GM18868 (cell line): Measurements from ENCODE around the gene MTCL1.

ENCODE experiments used
- ATAC-seq: cut with Tn5 transposase; IDR thresholded peaks from one replicate; pipeline ENCODE4 v1.9.1; 2021; ENCODE audit warnings: mild to moderate bottlenecking, moderate library complexity; ENCODE audit not compliant: unreplicated experiment

MTCL1 gene

DNA sequence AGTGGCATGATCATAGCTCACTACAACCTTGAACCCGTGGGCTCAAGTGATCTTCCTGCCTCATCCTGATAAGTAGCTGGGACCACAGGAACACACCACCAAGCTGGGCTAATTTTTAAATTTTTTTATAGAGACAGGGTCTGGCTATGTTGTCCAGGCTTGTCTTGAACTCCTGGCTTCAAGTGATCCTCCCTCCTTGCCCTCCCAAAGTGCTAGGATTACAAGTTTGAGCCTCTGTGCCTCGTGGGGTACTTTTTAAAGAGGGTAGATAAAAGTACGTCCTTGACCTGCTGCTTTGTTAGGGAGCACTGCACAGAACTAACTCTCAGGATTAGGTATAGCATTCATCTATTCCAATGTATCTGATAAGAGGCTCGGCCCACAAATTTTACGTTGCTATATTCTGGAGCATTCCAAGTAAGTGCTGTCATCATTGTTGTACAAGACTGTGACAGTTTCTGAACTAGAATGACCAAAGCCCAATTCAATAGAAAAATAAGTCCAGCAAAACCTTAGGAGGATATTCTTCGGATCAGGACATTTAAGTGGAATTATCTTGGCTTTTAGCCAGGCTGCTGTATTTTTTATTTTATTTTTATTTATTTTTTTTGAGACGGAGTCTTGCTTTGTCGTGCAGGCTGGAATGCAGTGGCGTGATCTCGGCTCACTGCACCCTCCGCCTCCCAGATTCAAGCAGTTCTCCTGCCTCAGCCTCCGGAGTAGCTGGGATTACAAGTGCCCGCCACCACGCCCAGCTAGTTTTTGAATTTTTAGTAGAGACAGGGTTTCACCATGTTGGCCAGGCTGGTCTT is 4.1 kb downstream of the MTCL1 start:
- ATAC-seq = no peak

DNA sequence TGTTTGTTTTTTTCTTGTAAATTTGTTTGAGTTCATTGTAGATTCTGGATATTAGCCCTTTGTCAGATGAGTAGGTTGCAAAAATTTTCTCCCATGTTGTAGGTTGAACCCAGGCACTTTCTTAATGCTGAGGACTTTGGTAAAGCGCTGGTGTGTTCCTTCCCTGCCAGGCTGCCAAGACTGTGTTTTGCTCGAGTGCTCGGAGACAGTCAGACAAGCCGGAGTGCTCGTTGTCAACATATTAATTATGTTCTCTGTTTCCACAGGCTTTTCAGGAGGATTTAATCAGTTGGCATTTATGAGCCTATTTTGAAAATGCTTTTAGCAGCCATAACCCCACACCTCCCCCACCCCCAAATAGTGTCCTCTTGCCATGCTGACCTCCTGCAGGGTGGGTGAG is 6.4 kb downstream of the MTCL1 start:
- no peak for ATAC-seq

- ATAC-seq = no peak
Observed at GRCh38 chr18:8713691-8714090, 8.3 kb downstream of the MTCL1 start.

DNA sequence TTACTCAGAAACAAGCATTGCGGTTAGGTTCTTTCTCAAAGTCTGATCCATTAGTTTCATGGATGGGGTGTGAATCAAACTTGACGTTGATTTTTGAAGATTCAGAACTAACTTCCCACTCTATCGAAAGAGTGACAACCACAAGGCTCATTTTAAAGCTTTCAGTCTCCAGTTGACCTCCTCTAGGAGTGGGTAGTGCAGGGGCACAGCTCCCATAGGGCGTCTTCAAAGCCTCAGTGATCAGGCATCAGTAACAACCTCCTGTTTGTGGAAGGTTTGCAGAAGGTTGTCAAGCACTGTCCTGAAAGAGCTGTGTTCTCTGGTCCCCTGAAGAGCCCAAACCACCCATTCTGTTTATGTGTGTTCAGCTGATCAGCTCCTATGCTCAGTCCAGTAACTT is 10.2 kb downstream of the MTCL1 start:
- ATAC-seq = no peak

- ATAC-seq = no peak
Observed at GRCh38 chr18:8717011-8717770, 11.8 kb downstream of the MTCL1 start.

GRCh38 chr18:8718401-8718913 is 13.1 kb downstream of the MTCL1 start:
- no peak for ATAC-seq

- no peak for ATAC-seq
Observed at GRCh38 chr18:8719192-8719591, 13.8 kb downstream of the MTCL1 start.

DNA sequence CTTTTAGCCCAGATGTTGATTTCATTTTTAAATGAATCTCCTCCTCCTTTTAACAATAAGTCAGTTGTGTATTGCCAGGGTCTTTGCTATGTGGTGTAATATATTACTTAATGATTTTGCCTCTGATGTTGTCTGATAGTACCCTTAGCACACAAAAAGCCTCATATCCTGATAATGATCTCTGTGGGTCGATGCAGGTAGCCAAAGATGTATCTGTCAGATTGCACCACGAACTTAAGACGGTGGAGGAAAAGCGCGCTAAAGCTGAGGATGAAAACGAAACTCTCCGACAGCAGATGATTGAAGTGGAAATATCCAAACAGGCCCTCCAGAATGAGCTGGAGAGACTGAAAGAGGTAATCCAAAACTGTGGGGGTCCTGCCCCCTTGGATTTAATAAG is 14.8 kb downstream of the MTCL1 start:
- no peak for ATAC-seq

- ATAC-seq = no peak
Observed at GRCh38 chr18:8721094-8721669, 15.8 kb downstream of the MTCL1 start.

- ATAC-seq = no peak
Observed at GRCh38 chr18:8721716-8722115, 16.4 kb downstream of the MTCL1 start.

DNA sequence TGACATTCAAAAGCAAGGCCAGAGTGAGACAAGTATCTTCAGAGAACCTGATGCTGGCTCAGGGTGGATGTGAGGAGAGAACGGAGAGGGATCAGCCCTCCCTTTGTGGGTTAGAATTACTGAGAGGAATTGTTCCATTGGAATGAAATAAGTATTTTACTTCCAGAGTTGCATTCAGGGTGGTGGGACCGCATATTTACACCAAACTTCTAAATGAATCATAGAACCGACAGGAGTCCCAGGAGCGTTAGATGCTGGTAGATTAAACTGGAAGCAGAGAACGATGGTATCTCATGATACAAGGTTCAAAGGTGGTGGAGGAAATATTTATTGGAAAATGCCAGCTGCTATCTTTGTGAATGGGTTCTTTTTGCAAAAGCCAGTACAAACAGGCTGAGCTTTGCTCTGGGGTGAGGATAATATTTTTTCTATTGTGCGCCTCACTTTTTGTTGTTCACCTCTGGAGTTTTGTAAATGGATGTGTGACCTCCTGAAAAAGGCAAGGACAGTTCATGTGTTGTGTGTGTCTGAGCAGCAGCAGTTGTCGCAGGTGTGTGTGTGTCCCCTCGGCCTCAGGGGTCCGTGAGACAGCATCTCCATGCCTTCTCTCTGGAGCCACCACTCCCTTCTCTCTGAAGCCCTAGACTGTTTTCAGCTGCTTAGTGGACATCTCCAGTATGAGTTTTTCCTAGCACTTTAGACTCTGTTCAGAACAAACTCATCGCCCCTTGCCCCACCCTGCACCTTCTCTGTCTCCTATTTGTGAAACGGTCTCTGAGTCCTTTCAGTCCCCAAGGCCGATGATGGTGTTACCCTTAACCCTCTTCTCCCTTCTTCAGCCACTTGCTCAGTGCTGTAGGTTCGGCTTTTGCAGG is 17.8 kb downstream of the MTCL1 start:
- ATAC-seq = no peak

- no peak for ATAC-seq
Observed at GRCh38 chr18:8724452-8724851, 19.1 kb downstream of the MTCL1 start.

DNA sequence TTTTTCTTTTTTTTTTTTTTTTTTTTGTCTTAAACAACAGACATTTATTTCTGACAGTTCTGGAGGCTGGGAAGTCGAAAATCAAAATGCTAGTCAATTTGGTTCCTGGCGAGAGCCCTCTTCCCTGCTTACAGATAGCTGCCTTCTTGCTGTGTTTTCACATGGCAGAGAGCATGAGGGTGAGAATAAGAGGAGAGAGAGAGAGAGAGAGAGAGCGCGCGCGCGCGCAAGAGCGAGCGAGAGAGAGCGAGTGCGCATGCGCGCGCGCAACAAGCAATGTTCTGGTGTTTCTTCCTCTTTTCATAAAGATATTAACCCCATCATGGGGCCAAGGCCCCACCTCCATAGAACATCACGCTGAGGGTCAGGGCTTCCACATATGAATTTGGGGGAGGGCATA is 20.9 kb downstream of the MTCL1 start:
- ATAC-seq = no peak

- ATAC-seq = no peak
Observed at GRCh38 chr18:8726963-8727705, 21.8 kb downstream of the MTCL1 start.

GRCh38 chr18:8730080-8730827 is 24.9 kb downstream of the MTCL1 start:
- no peak for ATAC-seq

- ATAC-seq = no peak
Observed at GRCh38 chr18:8732442-8733360, 27.3 kb downstream of the MTCL1 start.

- no peak for ATAC-seq
Observed at GRCh38 chr18:8734496-8734895, 29.1 kb downstream of the MTCL1 start.

- ATAC-seq = no peak
Observed at GRCh38 chr18:8735274-8735673, 29.9 kb downstream of the MTCL1 start.
